Stimulated activated CD4-positive, alpha-beta T cell treated with anti-CD3 and anti-CD28 coated beads, Interleukin-12 subunit alpha, Interleukin-12 subunit beta, amount 100 ng/mL, for 4 hours (primary cell): ENCODE measurements around the gene TNFAIP3.
"Not testable (repeated sequence)": the region's sequence is repeated elsewhere in the genome, so short reads cannot be mapped to it uniquely, and the experiment has no call there.

ENCODE experiments used
- DNase-seq: peaks from one replicate; pipeline ENCODE4 v3.0.0-alpha.2; 2020

The TNFAIP3 gene

GRCh38 chr6:137879885-137880745 is 13.1 kb downstream of the TNFAIP3 start:
- DNase-seq: no peak

- no peak for DNase-seq
Observed at GRCh38 chr6:137880746-137881521, 13.9 kb downstream of the TNFAIP3 start.

GRCh38 chr6:137881522-137881886 is 14.4 kb downstream of the TNFAIP3 start:
- DNase-seq: no peak

- DNase-seq: no peak
Observed at GRCh38 chr6:137882225-137882961, 15.3 kb downstream of the TNFAIP3 start.

- no peak for DNase-seq
Observed at GRCh38 chr6:137883400-137884148, 16.5 kb downstream of the TNFAIP3 start.

GRCh38 chr6:137884149-137884909 is 17.3 kb downstream of the TNFAIP3 start:
- DNase-seq: no peak

GRCh38 chr6:137884910-137885229 is 17.8 kb downstream of the TNFAIP3 start:
- not testable (repeated sequence) for DNase-seq

GRCh38 chr6:137886226-137886625 is 19.2 kb downstream of the TNFAIP3 start:
- DNase-seq: not testable (repeated sequence)

GRCh38 chr6:137890983-137891537 is 24.0 kb downstream of the TNFAIP3 start:
- no peak for DNase-seq

- DNase-seq: no peak
Observed at GRCh38 chr6:137892271-137892708, 25.2 kb downstream of the TNFAIP3 start.

GRCh38 chr6:137893181-137893580 is 26.1 kb downstream of the TNFAIP3 start:
- DNase-seq: no peak

- DNase-seq: no peak
Observed at GRCh38 chr6:137893726-137894125, 26.7 kb downstream of the TNFAIP3 start.

GRCh38 chr6:137894378-137894777 is 27.3 kb downstream of the TNFAIP3 start:
- not testable (repeated sequence) for DNase-seq

GRCh38 chr6:137894779-137895385 is 27.8 kb downstream of the TNFAIP3 start:
- DNase-seq: no peak

- DNase-seq: no peak
Observed at GRCh38 chr6:137896647-137897046, 29.6 kb downstream of the TNFAIP3 start.

- DNase-seq: no peak
Observed at GRCh38 chr6:137900815-137901214, 33.8 kb downstream of the TNFAIP3 start.

GRCh38 chr6:137901454-137901853 is 34.4 kb downstream of the TNFAIP3 start:
- no peak for DNase-seq

GRCh38 chr6:137902699-137903098 is 35.6 kb downstream of the TNFAIP3 start:
- DNase-seq: no peak

GRCh38 chr6:137903274-137903932 is 36.3 kb downstream of the TNFAIP3 start:
- no peak for DNase-seq
